HepG2 (cell line): ENCODE results near the gene RPS5. TPM values are rescaled to one million over a fixed set of nuclear protein-coding genes. Genes with fewer than 3 reads are reported as not detected.

ENCODE experiments used
- BCLAF1 ChIP-seq: fragments of 450-650 bp; IDR thresholded peaks from 2 replicates; pipeline ENCODE4 v1.6.1; 2017; ENCODE audit warnings: mild to moderate bottlenecking
- CBX2 ChIP-seq, 2 experiments: fragments of 200-600 bp in 1 of 2; sonication (generic); formaldehyde crosslinking in 1 of 2; IDR thresholded peaks; 2 replicates each; pipeline versions ENCODE4 v1.7.0 to v1.8.1; 2018 to 2022; ENCODE audit warnings: low read depth in 2 of 2, low read length in 1 of 2, mild to moderate bottlenecking in 1 of 2, missing genetic modification reagents in 1 of 2
- CC2D1A ChIP-seq: sonication (generic); formaldehyde crosslinking; IDR thresholded peaks from 2 replicates; pipeline ENCODE4 v1.8.1; 2023; ENCODE audit warnings: mild to moderate bottlenecking, missing genetic modification reagents
- CENPX ChIP-seq: sonication (generic); formaldehyde crosslinking; IDR thresholded peaks from 2 replicates; pipeline ENCODE4 v1.9.0; 2021; ENCODE audit warnings: mild to moderate bottlenecking, missing genetic modification reagents, moderate library complexity
- KDM4B ChIP-seq: sonication (generic); formaldehyde crosslinking; IDR thresholded peaks from 2 replicates; pipeline ENCODE4 v1.4.0; 2020; ENCODE audit warnings: missing genetic modification reagents
- MAFG ChIP-seq: sonication (generic); formaldehyde crosslinking; IDR thresholded peaks from 2 replicates; pipeline ENCODE4 v1.5.1; 2020; ENCODE audit warnings: mild to moderate bottlenecking, missing genetic modification reagents
- MTF1 ChIP-seq: sonication (generic); formaldehyde crosslinking; IDR thresholded peaks from 2 replicates; pipeline ENCODE4 v1.5.0; 2020; ENCODE audit warnings: missing genetic modification reagents
- MXI1 ChIP-seq: IDR thresholded peaks from 3 replicates; pipeline ENCODE4 v1.6.1; 2012; ENCODE audit warnings: low read depth, low read length, inconsistent platforms, borderline replicate concordance
- MZF1 ChIP-seq: sonication (generic); formaldehyde crosslinking; IDR thresholded peaks from 2 replicates; pipeline ENCODE4 v1.8.1; 2023; ENCODE audit warnings: mild to moderate bottlenecking, missing genetic modification reagents, borderline replicate concordance
- NR1H2 ChIP-seq: sonication (generic); formaldehyde crosslinking; IDR thresholded peaks from 2 replicates; pipeline ENCODE4 v1.8.1; 2022; ENCODE audit warnings: low read depth, missing genetic modification reagents, borderline replicate concordance
- RFX5 ChIP-seq: IDR thresholded peaks from 2 replicates; pipeline ENCODE4 v1.6.1; 2011; ENCODE audit warnings: low read depth, low read length, improper control_type of control experiment
- ZBTB38 ChIP-seq: sonication (generic); formaldehyde crosslinking; IDR thresholded peaks from 2 replicates; pipeline ENCODE4 v1.5.1; 2020; ENCODE audit warnings: mild to moderate bottlenecking, missing genetic modification reagents
- ZNF333 ChIP-seq: sonication (generic); formaldehyde crosslinking; IDR thresholded peaks from 2 replicates; pipeline ENCODE4 v1.4.0; 2020; ENCODE audit warnings: mild to moderate bottlenecking, missing genetic modification reagents, borderline replicate concordance
- ZNF468 ChIP-seq: sonication (generic); formaldehyde crosslinking; IDR thresholded peaks from 2 replicates; pipeline ENCODE4 v1.8.0; 2022; ENCODE audit warnings: mild to moderate bottlenecking, moderate library complexity, missing genetic modification reagents
- ZNF609 ChIP-seq: sonication (generic); formaldehyde crosslinking; IDR thresholded peaks from 2 replicates; pipeline ENCODE4 v1.4.0; 2020; ENCODE audit warnings: mild to moderate bottlenecking, missing genetic modification reagents, borderline replicate concordance
- polyA plus RNA-seq, 8 experiments: library from polyadenylated mRNA; depleted of rRNA in 3 of 8; stranded (reverse) in 7 of 8; unstranded in 1 of 8; fragments of >200 nt; fragmentation: Illumina TruSeq in 4 of 8; extraction: Trizol in 4 of 8; gene quantifications; 2 replicates each; pipeline versions ENCODE4 v1.2.1 to v1.2.3, GENCODE V29; 2011 to 2016; ENCODE audit warnings: low read depth in 4 of 8, missing spikeins in 1 of 8, mixed read lengths in 1 of 8; ENCODE audit not compliant: insufficient read depth in 1 of 8
- total RNA-seq, 5 experiments: library from RNA; depleted of rRNA; stranded (reverse); fragments of >200 nt; fragmentation: Illumina TruSeq; extraction: Trizol; gene quantifications; 2 replicates each; pipeline ENCODE4 v1.2.3, GENCODE V29; 2016; ENCODE audit warnings: low read depth in 1 of 5

RPS5 gene
- total and polyA plus RNA-seq, 2 of the 13 experiments (the other 11 are each of a cell fraction or from before 2014, with no cell fraction given): 1,544 to 4,408 TPM

DNA sequence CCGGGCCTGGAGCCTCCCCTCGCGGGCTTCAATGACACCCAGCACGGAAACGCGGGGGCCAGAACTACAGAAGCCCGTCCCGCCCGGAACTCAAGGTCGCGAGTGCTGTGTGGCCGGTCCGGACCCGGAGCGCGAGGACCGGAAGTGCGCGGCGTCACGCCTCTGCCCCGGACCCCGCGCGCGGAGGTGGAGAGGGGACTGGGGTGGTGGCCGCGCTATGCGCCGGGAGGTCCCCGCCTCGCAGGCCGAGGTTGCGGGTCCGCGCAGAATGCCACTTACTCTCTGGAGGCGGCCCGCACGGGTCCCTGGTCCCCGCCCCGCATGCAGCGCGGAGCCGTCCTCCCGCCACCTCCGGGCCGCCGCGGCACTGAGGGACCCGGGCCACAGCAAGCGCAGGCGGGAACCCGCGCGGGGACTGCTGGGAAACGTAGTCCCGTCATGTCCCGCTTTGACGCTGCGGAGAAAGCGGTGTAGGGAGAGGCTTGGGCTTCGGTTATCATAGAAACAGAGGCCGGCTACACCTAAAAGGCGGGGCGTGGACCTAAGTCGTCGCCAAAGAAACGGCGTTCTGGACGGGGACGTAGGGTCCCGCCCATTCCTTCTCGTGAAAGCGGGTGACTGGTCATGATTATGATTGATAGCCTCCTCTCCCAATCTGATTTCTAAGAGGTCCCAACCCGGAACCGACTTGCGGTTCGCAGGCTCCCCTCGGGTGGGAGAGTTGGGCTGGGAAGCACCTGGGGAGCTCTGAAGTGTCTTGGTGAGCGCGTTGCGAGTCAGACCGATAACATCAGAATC is 6.2 kb upstream of the RPS5 start, which contains the start of gene ZNF837 (continued):
- TF ChIP-seq ZNF609: no peak
- TF ChIP-seq ZNF468 (CRISPR knock-in tag): no peak
- peak; percentile 51; the same call in 1 of the 2 replicates for TF ChIP-seq CC2D1A (CRISPR knock-in tag)
- 0 out of 2 replicates have a peak, but pooled peaks have one; percentile 76 for TF ChIP-seq KDM4B (CRISPR knock-in tag)
- 0 out of 2 replicates have a peak, but pooled peaks have one; percentile 63 for TF ChIP-seq MTF1
- peak; percentile 80; the same call in 2 of the 3 replicates for TF ChIP-seq MXI1
- peak; percentile 90 for TF ChIP-seq ZNF333
- no peak for TF ChIP-seq CENPX
- no peak for TF ChIP-seq MAFG (CRISPR knock-in tag)
- TF ChIP-seq RFX5: peak; percentile 44
- no peak for TF ChIP-seq BCLAF1
- no peak for TF ChIP-seq CBX2 (IDR thresholded peaks at IDR 0.05; ENCODE audit: low read depth, low read length)
- TF ChIP-seq CBX2 (CRISPR knock-in tag; IDR thresholded peaks at IDR 0.05; ENCODE audit: low read depth): peak; percentile 71; the same call in 1 of the 2 replicates
- no peak for TF ChIP-seq MZF1
- peak; percentile 59; the same call in 1 of the 2 replicates for TF ChIP-seq NR1H2 (CRISPR knock-in tag)
- no peak; the same call in 1 of the 2 replicates for TF ChIP-seq ZBTB38
